SK-N-SH (cell line): ENCODE measurements around the gene APOL2. TPM values are rescaled to one million over a fixed set of nuclear protein-coding genes. Genes with fewer than 3 reads are reported as not detected.

Experiments
- CTCF ChIA-PET: fragments of 300-600, 350-600 bp; formaldehyde crosslinking; extraction: SDS; loops from one replicate; lab custom pipeline; 2021; lab: Yijun Ruan, JAX
- POLR2A ChIA-PET: fragments of 350-600 bp; sonication (Branson Sonifier 250); formaldehyde crosslinking; extraction: SDS; loops from one replicate; lab custom pipeline; 2020; ENCODE audit warnings: antibody characterized with exemption, inconsistent platforms; lab: Yijun Ruan, JAX
- DNase-seq: peaks from one replicate; pipeline ENCODE4 v3.0.0; 2012
- H2AFZ ChIP-seq: fragments of 200-600 bp; sonication (generic); 2 replicates; pipeline ENCODE4 v1.8.1; 2016; ENCODE audit warnings: antibody characterized with exemption, mild to moderate bottlenecking, low read depth
- H3F3A ChIP-seq: fragments of 200-600 bp; sonication (generic); replicated peaks from 2 replicates; pipeline ENCODE3; 2016; ENCODE audit warnings: antibody characterized with exemption, mild to moderate bottlenecking; ENCODE audit not compliant: insufficient read depth
- H3K27ac ChIP-seq, 2 experiments: fragments of 200-500 bp in 1 of 2; fragments of 200-600 bp in 1 of 2; sonication (Bioruptor generic) in 1 of 2; sonication (generic), shearing (Covaris generic) in 1 of 2; 2 replicates each; pipeline versions ENCODE4 v1.5.1 to v1.6.1; 2014 to 2016; ENCODE audit warnings: low read depth in 2 of 2, inconsistent platforms in 1 of 2, low read length in 1 of 2, mild to moderate bottlenecking in 1 of 2, mixed read lengths in 1 of 2
- H3K27me3 ChIP-seq: fragments of 200-600 bp; sonication (generic), shearing (Covaris generic); 2 replicates; pipeline ENCODE4 v1.6.1; 2016; ENCODE audit warnings: mixed run types; ENCODE audit not compliant: insufficient read depth
- H3K36me3 ChIP-seq, 2 experiments: fragments of 200-500 bp in 1 of 2; fragments of 200-600 bp in 1 of 2; sonication (Bioruptor generic) in 1 of 2; sonication (generic) in 1 of 2; replicated peaks in 1 of 2; 2 replicates each; pipeline versions ENCODE3 to v1.5.1; 2014 to 2016; ENCODE audit warnings: low read length in 1 of 2, mild to moderate bottlenecking in 1 of 2; ENCODE audit not compliant: insufficient read depth in 2 of 2, control insufficient read depth in 1 of 2
- H3K4me1 ChIP-seq, 2 experiments: fragments of 200-500 bp in 1 of 2; fragments of 200-600 bp in 1 of 2; sonication (Bioruptor generic) in 1 of 2; sonication (generic), shearing (Covaris generic) in 1 of 2; 2 replicates each; pipeline versions ENCODE4 v1.5.1 to v1.6.1; 2014 to 2016; ENCODE audit warnings: low read depth in 1 of 2, low read length in 1 of 2, mixed run types in 1 of 2; ENCODE audit not compliant: insufficient read depth in 2 of 2, control insufficient read depth in 1 of 2
- H3K4me2 ChIP-seq: fragments of 200-600 bp; sonication (generic), shearing (Covaris generic); 2 replicates; pipeline ENCODE4 v1.6.1; 2017; ENCODE audit warnings: mixed run types
- H3K4me3 ChIP-seq, 2 experiments: fragments of 200-500 bp in 1 of 2; fragments of 200-600 bp in 1 of 2; sonication (Bioruptor generic) in 1 of 2; sonication (generic), shearing (Covaris generic) in 1 of 2; 2 replicates each; pipeline versions ENCODE4 v1.5.1 to v1.8.1; 2014 to 2016; ENCODE audit warnings: low read depth in 2 of 2, inconsistent platforms in 1 of 2, low read length in 1 of 2, mild to moderate bottlenecking in 1 of 2, mixed read lengths in 1 of 2, moderate library complexity in 1 of 2
- H3K79me2 ChIP-seq: fragments of 200-600 bp; sonication (generic); 2 replicates; pipeline ENCODE4 v1.8.1; 2017; ENCODE audit warnings: mild to moderate bottlenecking; ENCODE audit not compliant: insufficient read depth
- H3K9ac ChIP-seq: fragments of 200-600 bp; sonication (generic); 2 replicates; pipeline ENCODE4 v1.6.1; 2017; ENCODE audit warnings: mixed run types
- H3K9me2 ChIP-seq: fragments of 200-600 bp; sonication (generic); 2 replicates; pipeline ENCODE4 v1.6.1; 2017; ENCODE audit warnings: mixed run types
- H3K9me3 ChIP-seq: fragments of 200-600 bp; sonication (generic); 2 replicates; pipeline ENCODE4 v1.6.1; 2017; ENCODE audit warnings: mixed run types, mild to moderate bottlenecking, moderate library complexity
- H4K20me1 ChIP-seq: fragments of 200-600 bp; sonication (generic); 2 replicates; pipeline ENCODE4 v1.6.1; 2017; ENCODE audit warnings: mild to moderate bottlenecking, mixed run types; ENCODE audit not compliant: insufficient read depth
- CHD2 ChIP-seq: fragments of 150-350 bp; IDR thresholded peaks from 2 replicates; pipeline ENCODE4 v1.6.1; 2018; ENCODE audit warnings: low read length; ENCODE audit not compliant: partially characterized antibody
- EP300 ChIP-seq, 2 experiments: IDR thresholded peaks; 2 replicates each; pipeline versions ENCODE4 v1.4.0 to v1.6.1; 2012; ENCODE audit warnings: borderline replicate concordance in 1 of 2, low read depth in 1 of 2, low read length in 1 of 2
- EZH2phosphoT487 ChIP-seq: fragments of 200-600 bp; sonication (generic); IDR thresholded peaks from 2 replicates; pipeline ENCODE4 v1.6.1; 2017; ENCODE audit warnings: low read depth, mixed run types, mild to moderate bottlenecking, antibody characterized with exemption, moderate library complexity, borderline replicate concordance
- GABPA ChIP-seq: IDR thresholded peaks from 2 replicates; pipeline ENCODE4 v1.4.0; 2012; ENCODE audit warnings: low read depth, mild to moderate bottlenecking
- GATA2 ChIP-seq: sonication (generic); formaldehyde crosslinking; IDR thresholded peaks from 2 replicates; pipeline ENCODE4 v1.5.0; 2020; ENCODE audit warnings: mild to moderate bottlenecking, missing genetic modification reagents
- JUND ChIP-seq: IDR thresholded peaks from 2 replicates; pipeline ENCODE4 v1.4.0; 2012
- MEF2A ChIP-seq: IDR thresholded peaks from 2 replicates; pipeline ENCODE4 v1.4.0; 2012; ENCODE audit warnings: low read depth, borderline replicate concordance
- MXI1 ChIP-seq: IDR thresholded peaks from 2 replicates; pipeline ENCODE4 v1.6.1; 2012; ENCODE audit warnings: mild to moderate bottlenecking, low read depth, low read length, improper control_type of control experiment
- PBX3 ChIP-seq: IDR thresholded peaks from 2 replicates; pipeline ENCODE4; 2012
- POLR2AphosphoS5 ChIP-seq: IDR thresholded peaks from 2 replicates; pipeline ENCODE4 v1.6.1; 2012; ENCODE audit warnings: low read depth, low read length
- SIN3A ChIP-seq: IDR thresholded peaks from 2 replicates; pipeline ENCODE4 v1.6.1; 2012; ENCODE audit warnings: low read depth, mild to moderate bottlenecking, low read length, moderate library complexity, borderline replicate concordance
- SMC3 ChIP-seq: IDR thresholded peaks from 2 replicates; pipeline ENCODE4 v1.6.1; 2012; ENCODE audit warnings: low read depth, low read length, improper control_type of control experiment
- TAF1 ChIP-seq: IDR thresholded peaks from 2 replicates; pipeline ENCODE4 v1.6.1; 2012; ENCODE audit warnings: low read depth, mild to moderate bottlenecking, low read length, moderate library complexity, borderline replicate concordance
- TCF12 ChIP-seq: IDR thresholded peaks from 2 replicates; pipeline ENCODE4 v1.4.0; 2012
- TEAD4 ChIP-seq: IDR thresholded peaks from 2 replicates; pipeline ENCODE4 v1.4.0; 2012; ENCODE audit warnings: mild to moderate bottlenecking, borderline replicate concordance; ENCODE audit not compliant: insufficient read depth
- USF2 ChIP-seq: fragments of 150-350 bp; IDR thresholded peaks from 2 replicates; pipeline ENCODE4 v1.6.1; 2017; ENCODE audit warnings: antibody characterized with exemption, low read length, low read depth, borderline replicate concordance
- WGBS: methylation state at CpG from one replicate; pipeline ENCODE4 v1.1.6; 2017; ENCODE audit warnings: low lambda C conversion rate; 5-methylcytosine and 5-hydroxymethylcytosine counted together
- polyA plus RNA-seq, 3 experiments: library from polyadenylated mRNA; depleted of rRNA; stranded (reverse); fragments of >200 nt; gene quantifications; 2 replicates each; pipeline ENCODE4 v1.2.3, GENCODE V29; 2012
- TF ChIP-seq, protein P1 (sequence below): IDR thresholded peaks from 2 replicates; pipeline ENCODE4 v1.4.0; 2012; ENCODE audit warnings: low read depth, borderline replicate concordance
- TF ChIP-seq, protein P2 (sequence below): fragments of 150-350 bp; IDR thresholded peaks from 2 replicates; pipeline ENCODE4 v1.6.1; 2016; ENCODE audit warnings: mild to moderate bottlenecking, low read depth, low read length
- TF ChIP-seq, protein P3 (sequence below): fragments of 200-600 bp; sonication (generic); IDR thresholded peaks from 2 replicates; pipeline ENCODE4 v1.6.1; 2017; ENCODE audit warnings: antibody characterized with exemption, mild to moderate bottlenecking, moderate library complexity

The APOL2 gene
- polyA plus RNA-seq, 1 of the 3 experiments (the other 2 are of a cell fraction), result 8.3 TPM

DNA sequence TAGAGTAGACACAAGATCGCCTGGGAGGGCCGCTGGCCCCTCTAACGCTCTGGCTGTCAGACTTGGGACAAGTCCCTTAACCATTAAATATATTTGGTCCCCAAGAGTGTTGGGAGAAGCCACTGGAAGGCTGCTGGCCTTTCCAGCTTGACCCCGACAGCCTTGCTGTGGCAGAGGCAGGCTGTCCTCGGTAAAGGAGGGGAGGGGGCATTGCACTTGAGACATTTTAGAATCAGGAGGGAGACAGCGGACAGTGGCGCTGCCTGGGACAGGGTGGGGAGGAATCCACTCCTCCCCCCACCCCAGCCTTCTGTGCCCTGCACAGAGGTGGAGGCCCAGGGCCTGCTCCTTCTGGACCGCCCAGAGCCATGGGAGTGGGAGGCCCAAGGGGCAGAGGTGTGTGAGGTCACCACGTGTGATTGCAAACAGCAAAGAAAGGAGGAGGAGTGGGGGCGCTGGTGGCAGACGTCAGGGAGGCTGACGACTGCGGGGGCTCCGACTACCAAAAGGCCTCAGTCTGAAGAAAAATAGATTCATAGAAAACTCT, 42.5 kb upstream of the APOL2 start:
- H4K20me1 ChIP-seq, result peaks cover 81% of the 10 kb centered on the region
- H3K4me2 ChIP-seq, result no peak overlapping the region
- H3K36me3 ChIP-seq, result peaks cover 64 to 68% of the 10 kb centered on the region in 2 experiments
- H3K27me3 ChIP-seq, result no peaks in the 10 kb centered on the region
- peaks cover 6% of the 10 kb centered on the region; the same call in 1 of the 2 replicates for H3K79me2 ChIP-seq
- H3K4me3 ChIP-seq, result no peak overlapping the region
- no peak overlapping the region for H3K9ac ChIP-seq
- H3K4me1 ChIP-seq, result no peaks in the 10 kb centered on the region; a peak in 1 of 4 replicates
- no peak for DNase-seq
- no peak overlapping the region for H3K27ac ChIP-seq
- ChIA-PET CTCF (interaction anchor here (0.9 to 9.9 kb wide), 4 partner anchors 17 to 188 kb away, joined by 3 to 113 read pairs (median 8); no protein-coding TSS in a partner anchor), POLR2A (no interaction called here)
- H3F3A ChIP-seq, result peaks cover 91% of the 10 kb centered on the region
- no peak overlapping the region for H2AFZ ChIP-seq
- no peaks in the 10 kb centered on the region for H3K9me2 ChIP-seq
- H3K9me3 ChIP-seq, result no peaks in the 10 kb centered on the region
- WGBS, result 94% methylated on average over 14 of the region's 14 CpGs
- TF ChIP-seq TAF1, result no peak
- TF ChIP-seq, protein P1, sequence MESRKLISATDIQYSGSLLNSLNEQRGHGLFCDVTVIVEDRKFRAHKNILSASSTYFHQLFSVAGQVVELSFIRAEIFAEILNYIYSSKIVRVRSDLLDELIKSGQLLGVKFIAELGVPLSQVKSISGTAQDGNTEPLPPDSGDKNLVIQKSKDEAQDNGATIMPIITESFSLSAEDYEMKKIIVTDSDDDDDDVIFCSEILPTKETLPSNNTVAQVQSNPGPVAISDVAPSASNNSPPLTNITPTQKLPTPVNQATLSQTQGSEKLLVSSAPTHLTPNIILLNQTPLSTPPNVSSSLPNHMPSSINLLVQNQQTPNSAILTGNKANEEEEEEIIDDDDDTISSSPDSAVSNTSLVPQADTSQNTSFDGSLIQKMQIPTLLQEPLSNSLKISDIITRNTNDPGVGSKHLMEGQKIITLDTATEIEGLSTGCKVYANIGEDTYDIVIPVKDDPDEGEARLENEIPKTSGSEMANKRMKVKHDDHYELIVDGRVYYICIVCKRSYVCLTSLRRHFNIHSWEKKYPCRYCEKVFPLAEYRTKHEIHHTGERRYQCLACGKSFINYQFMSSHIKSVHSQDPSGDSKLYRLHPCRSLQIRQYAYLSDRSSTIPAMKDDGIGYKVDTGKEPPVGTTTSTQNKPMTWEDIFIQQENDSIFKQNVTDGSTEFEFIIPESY, result no peak
- TF ChIP-seq JUND, result no peak
- no peak for TF ChIP-seq MEF2A
- no peak for TF ChIP-seq MXI1
- no peak for TF ChIP-seq GABPA
- no peak for TF ChIP-seq CHD2
- TF ChIP-seq POLR2AphosphoS5, result no peak
- TF ChIP-seq EZH2phosphoT487, result no peak
- no peak for TF ChIP-seq EP300 (IDR thresholded peaks at IDR 0.05; ENCODE audit: borderline replicate concordance in 1 of 2, low read depth in 1 of 2, low read length in 1 of 2)
- TF ChIP-seq GATA2 (CRISPR knock-in tag), result no peak
- TF ChIP-seq SMC3, result no peak
- TF ChIP-seq PBX3, result no peak
- no peak for TF ChIP-seq TCF12

GRCh38 chr22:36280379-36280778, 41.1 kb upstream of the APOL2 start:
- H3K36me3 ChIP-seq, result peaks cover 50 to 54% of the 10 kb centered on the region in 2 experiments
- POLR2A ChIA-PET, result no interaction called here

More at GRCh38 chr22:36280379-36280778, 41.1 kb upstream of the APOL2 start:
- H3K27ac ChIP-seq, result no peak overlapping the region
- WGBS, result 82% methylated on average over 6 of the region's 8 CpGs
- H3F3A ChIP-seq, result peaks cover 84% of the 10 kb centered on the region
- H2AFZ ChIP-seq, result no peak overlapping the region
- H3K79me2 ChIP-seq, result peaks cover 3% of the 10 kb centered on the region; the same call in 1 of the 2 replicates
- H4K20me1 ChIP-seq, result peaks cover 66% of the 10 kb centered on the region; the same call in 1 of the 2 replicates
- no peaks in the 10 kb centered on the region for H3K9me3 ChIP-seq
- no peaks in the 10 kb centered on the region; a peak in 1 of 4 replicates for H3K4me1 ChIP-seq
- no peaks in the 10 kb centered on the region for H3K9me2 ChIP-seq
- no peak overlapping the region for H3K4me2 ChIP-seq
- DNase-seq, result no peak
- H3K4me3 ChIP-seq, result no peak overlapping the region
- no peak overlapping the region for H3K9ac ChIP-seq
- no peaks in the 10 kb centered on the region for H3K27me3 ChIP-seq
- CTCF ChIA-PET, result interaction anchor here (1.6 to 9.9 kb wide), 3 partner anchors 19 to 85 kb away, joined by 5 to 113 read pairs (median 12); partner anchors contain the start of gene APOL2
- TF ChIP-seq JUND, result no peak
- no peak for TF ChIP-seq SIN3A
- no peak for TF ChIP-seq TEAD4
- TF ChIP-seq TAF1, result no peak
- TF ChIP-seq, protein P2, sequence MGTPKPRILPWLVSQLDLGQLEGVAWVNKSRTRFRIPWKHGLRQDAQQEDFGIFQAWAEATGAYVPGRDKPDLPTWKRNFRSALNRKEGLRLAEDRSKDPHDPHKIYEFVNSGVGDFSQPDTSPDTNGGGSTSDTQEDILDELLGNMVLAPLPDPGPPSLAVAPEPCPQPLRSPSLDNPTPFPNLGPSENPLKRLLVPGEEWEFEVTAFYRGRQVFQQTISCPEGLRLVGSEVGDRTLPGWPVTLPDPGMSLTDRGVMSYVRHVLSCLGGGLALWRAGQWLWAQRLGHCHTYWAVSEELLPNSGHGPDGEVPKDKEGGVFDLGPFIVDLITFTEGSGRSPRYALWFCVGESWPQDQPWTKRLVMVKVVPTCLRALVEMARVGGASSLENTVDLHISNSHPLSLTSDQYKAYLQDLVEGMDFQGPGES, result no peak
- no peak for TF ChIP-seq USF2
- TF ChIP-seq, protein P3, sequence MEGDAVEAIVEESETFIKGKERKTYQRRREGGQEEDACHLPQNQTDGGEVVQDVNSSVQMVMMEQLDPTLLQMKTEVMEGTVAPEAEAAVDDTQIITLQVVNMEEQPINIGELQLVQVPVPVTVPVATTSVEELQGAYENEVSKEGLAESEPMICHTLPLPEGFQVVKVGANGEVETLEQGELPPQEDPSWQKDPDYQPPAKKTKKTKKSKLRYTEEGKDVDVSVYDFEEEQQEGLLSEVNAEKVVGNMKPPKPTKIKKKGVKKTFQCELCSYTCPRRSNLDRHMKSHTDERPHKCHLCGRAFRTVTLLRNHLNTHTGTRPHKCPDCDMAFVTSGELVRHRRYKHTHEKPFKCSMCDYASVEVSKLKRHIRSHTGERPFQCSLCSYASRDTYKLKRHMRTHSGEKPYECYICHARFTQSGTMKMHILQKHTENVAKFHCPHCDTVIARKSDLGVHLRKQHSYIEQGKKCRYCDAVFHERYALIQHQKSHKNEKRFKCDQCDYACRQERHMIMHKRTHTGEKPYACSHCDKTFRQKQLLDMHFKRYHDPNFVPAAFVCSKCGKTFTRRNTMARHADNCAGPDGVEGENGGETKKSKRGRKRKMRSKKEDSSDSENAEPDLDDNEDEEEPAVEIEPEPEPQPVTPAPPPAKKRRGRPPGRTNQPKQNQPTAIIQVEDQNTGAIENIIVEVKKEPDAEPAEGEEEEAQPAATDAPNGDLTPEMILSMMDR, result no peak
